ENCODE results near the gene VAV2.

Gene VAV2

GRCh38 chr9:133794016-133794760 lies 197.9 kb downstream of the VAV2 start:
- no peak for DNase-seq (ENCODE audit: low read depth)

- DNase-seq (ENCODE audit: low read depth): no peak
Observed at GRCh38 chr9:133793471-133793870, 198.7 kb downstream of the VAV2 start.

- peak; percentile 5 for DNase-seq (ENCODE audit: low read depth)
Observed at GRCh38 chr9:133792721-133793470, 199.2 kb downstream of the VAV2 start.

DNA sequence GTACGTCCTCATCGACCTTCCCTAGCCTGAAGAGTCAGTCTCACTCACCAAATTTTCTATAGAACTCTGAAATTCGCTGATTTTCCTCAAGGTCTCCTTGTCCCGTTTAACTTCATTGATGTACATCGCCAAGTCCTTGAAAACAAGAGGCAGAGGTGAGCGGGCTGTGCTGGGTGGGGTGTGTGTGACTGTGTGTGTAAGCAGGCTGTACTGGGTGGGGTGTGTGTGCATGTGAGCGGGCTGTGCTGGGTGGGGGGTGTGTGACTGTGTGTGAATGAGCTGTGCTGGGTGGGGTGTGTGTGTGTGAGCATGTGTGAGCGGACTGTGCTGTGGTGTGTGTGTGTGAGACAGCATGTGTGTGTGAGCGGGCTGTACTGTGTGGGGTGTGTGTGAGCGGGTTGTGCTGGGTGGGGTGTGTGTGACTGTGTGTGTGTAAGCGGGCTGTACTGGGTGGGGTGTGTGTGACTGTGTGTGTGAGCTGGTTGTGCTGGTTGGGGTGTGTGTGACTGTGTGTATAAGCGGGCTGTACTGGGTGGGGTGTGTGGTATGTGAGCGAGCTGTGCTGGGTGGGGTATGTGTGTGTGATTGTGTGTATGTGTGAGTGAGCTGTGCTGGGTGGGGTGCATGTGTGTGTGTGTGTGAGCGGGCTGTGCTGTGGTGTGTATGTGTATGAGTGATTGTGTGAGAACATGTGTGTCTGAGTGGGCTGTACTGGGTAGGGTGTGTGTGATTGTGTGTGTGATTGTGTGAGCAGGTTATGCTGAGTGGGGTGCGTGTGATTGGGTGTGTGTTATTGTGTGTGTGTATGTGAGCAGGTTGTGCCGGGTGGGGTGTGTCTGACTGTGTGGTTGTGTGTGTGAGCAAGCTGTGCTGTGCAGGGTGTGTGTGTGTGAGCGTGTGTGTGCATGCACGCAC lies 200.1 kb downstream of the VAV2 start:
- no peak for DNase-seq (ENCODE audit: low read depth)

DNA sequence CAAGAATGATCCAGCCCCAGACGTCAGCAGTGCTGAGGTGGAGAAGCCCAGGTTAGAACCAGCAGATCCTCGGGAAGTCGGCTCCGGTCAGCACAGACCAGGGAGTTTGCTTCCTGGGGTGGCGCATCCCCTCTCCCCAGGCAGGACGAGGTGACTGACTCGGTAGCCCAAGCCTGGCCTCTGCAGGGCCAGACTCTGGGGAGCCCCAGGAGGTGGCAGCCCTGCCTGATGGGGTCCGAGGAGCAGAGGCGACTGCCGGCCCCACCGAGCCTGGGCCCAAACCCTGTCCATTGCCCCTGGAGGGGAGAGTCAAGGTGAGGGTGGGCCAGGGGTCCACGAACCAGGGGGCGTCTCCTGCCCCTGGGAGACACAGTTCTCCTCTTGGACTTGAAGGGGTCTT lies 201.1 kb downstream of the VAV2 start:
- no peak for DNase-seq (ENCODE audit: low read depth)

DNA sequence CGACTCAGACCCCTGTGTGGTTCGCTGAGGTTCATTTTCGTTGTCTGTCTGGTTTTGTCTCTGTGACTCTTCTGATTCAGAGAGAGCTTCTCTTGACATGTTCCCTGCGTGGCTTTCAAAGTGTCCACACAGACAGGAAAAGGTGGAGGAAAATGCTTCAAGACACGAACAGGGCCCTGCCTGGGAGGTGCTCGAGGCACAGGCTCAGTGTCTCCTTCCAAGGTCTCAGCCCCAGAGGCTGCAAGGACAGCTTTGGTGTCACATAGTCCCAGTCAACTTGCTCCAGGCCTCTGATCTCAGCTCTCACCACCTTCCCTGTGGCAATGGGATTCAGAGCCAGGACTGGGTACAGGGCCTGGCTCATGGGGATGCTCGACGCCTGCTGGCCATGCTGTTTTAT lies 202.3 kb downstream of the VAV2 start:
- no peak for DNase-seq (ENCODE audit: low read depth)

GRCh38 chr9:133788819-133789717 lies 203.1 kb downstream of the VAV2 start:
- DNase-seq (ENCODE audit: low read depth): no peak

DNA sequence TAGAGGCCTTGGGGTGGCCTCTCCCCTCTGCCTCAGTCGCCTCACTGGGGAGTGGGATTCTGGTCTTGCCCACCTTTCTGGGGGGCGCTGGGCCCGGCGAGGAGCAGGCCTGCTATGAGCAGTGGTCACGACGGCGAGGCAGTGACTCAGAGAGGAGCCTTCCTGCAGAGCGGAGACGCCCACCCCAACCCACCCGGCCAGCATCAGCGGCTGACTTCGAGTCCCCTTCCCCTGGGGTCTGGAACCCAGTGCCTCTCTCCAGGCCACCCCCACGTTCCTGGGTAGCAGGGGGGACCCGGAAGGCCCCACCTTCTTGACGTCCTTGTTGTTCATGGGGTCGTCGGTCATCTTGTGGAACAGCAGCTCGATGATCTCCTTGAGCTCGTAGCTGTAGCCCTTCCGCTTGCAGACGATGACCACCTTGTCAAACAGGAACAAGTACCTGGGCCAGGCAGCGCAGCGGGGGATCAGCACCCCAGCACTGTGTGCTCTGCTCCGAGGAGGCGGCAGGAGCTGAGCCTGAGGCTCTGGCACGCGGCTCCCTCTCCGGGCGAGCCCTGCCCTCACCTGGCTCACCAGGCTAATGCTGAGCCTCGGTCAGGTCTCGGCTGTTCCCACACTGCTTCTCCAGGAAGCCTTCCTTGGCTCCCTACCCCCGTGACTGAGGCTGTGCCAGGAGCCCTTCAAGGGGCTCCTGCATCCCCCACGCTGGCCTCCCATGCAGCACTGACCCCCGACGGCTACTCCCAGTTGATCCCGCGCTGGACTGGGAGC lies 203.9 kb downstream of the VAV2 start:
- no peak for DNase-seq (ENCODE audit: low read depth)

- DNase-seq (ENCODE audit: low read depth): no peak
Observed at GRCh38 chr9:133787754-133788025, 204.4 kb downstream of the VAV2 start.

- no peak for DNase-seq (ENCODE audit: low read depth)
Observed at GRCh38 chr9:133786907-133787753, 205.0 kb downstream of the VAV2 start.

- DNase-seq (ENCODE audit: low read depth): no peak
Observed at GRCh38 chr9:133786371-133786753, 205.8 kb downstream of the VAV2 start.

- no peak for DNase-seq (ENCODE audit: low read depth)
Observed at GRCh38 chr9:133785753-133786370, 206.3 kb downstream of the VAV2 start.

- DNase-seq (ENCODE audit: low read depth): no peak
Observed at GRCh38 chr9:133784731-133785561, 207.2 kb downstream of the VAV2 start.

GRCh38 chr9:133783331-133783731 lies 208.8 kb downstream of the VAV2 start:
- DNase-seq (ENCODE audit: low read depth): no peak

DNA sequence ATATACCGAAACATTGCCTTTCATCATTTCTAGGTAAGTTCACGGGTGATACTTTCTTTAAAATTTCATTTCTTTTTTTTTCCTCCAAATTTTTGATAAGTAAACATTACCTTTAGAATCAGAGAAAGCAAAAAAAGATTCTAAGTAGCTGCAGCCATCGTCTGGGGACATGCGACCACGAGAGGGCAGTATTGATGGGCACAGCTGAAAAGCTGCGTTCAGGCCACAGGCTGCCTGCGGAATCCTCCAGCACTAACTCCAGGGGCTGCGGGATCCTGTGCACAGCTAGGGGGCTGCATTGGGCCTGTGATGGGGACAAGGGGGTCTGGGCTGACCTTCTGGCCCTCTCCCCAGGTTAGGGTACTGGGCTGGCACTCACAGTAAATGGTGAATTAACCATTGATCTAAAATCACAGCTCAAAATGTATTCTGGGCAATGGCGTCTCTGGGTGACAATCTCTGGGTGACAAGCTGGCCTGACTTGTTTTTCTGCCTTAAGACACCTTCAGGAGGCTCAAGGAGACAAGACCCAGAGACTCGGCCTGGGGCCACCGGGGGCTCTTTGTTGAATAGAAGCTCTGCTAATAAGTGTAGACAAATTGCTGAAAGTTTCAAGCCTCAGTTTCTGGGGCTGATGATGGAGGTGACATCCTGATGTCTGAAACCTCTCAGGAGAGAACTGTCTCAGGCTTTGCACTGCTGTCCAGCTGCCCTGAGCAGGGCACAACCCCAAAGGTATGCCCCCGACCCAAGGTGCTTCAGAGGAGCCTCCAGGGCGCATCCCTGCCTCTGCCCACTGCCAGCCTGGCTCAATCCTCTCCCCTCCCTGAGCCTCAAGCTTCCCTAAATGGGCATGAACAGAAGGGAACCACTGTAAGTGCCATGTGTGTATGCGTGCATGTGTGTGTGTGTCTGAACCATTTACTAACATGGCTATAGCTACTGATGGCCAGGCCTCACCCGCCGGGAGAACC lies 209.7 kb downstream of the VAV2 start:
- peak; percentile 33 for DNase-seq (ENCODE audit: low read depth)

DNA sequence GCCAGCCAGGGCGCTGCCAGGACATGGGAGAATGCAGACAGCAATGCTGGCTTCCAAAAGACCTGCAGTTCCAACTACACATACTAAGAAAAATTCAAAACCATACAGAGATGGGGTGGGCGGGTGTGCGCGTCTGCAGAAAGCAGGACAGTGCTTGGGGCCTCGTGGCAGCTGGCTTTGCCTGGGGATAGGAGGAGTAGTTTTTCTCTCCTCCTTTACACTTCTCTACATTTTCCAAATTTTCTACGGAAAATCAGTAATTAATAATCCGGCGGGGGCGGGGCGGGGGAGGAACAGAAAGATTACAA lies 210.3 kb downstream of the VAV2 start:
- DNase-seq (ENCODE audit: low read depth): no peak

GRCh38 chr9:133780962-133781827 lies 210.9 kb downstream of the VAV2 start:
- DNase-seq (ENCODE audit: low read depth): no peak

Measured in activated T-helper 1 cell treated with Interleukin-2 at 50 U/mL for 16 hours (primary cell).